NT2/D1 (cell line): ENCODE data around the gene GSG1L.

Source experiments
- DNase-seq: peaks from one replicate; pipeline ENCODE4 v3.0.0-alpha.2; 2011; ENCODE audit warnings: low read depth, low spot score
- H3K27me3 ChIP-seq: 2 replicates; pipeline ENCODE4 v1.6.0; 2011; ENCODE audit warnings: mild to moderate bottlenecking; ENCODE audit not compliant: insufficient read length, insufficient read depth
- H3K36me3 ChIP-seq: 2 replicates; pipeline ENCODE4 v1.6.1; 2011; ENCODE audit warnings: mild to moderate bottlenecking, low read length, mixed read lengths; ENCODE audit not compliant: insufficient read depth, insufficient read length
- H3K4me1 ChIP-seq: 2 replicates; pipeline ENCODE4 v1.5.1; 2011; ENCODE audit not compliant: insufficient read depth, insufficient read length
- H3K4me3 ChIP-seq: 2 replicates; pipeline ENCODE4 v1.5.1; 2011; ENCODE audit warnings: low read depth; ENCODE audit not compliant: insufficient read length
- H3K9ac ChIP-seq: 2 replicates; pipeline ENCODE4 v1.6.0; 2011; ENCODE audit warnings: low read depth; ENCODE audit not compliant: insufficient read length
- H3K9me3 ChIP-seq: 2 replicates; pipeline ENCODE4 v1.5.1; 2011; ENCODE audit warnings: mild to moderate bottlenecking, low read length; ENCODE audit not compliant: insufficient read depth
- SUZ12 ChIP-seq: IDR thresholded peaks from 2 replicates; pipeline ENCODE4 v1.6.1; 2011; ENCODE audit not compliant: insufficient read length, insufficient read depth; ENCODE audit errors: extremely low read depth
- YY1 ChIP-seq: IDR thresholded peaks from 2 replicates; pipeline ENCODE4 v1.6.1; 2011; ENCODE audit not compliant: insufficient read length, insufficient read depth
- ZNF274 ChIP-seq: IDR thresholded peaks from 2 replicates; pipeline ENCODE4 v1.6.1; 2011; ENCODE audit warnings: mild to moderate bottlenecking, low read depth, low read length

Gene GSG1L

DNA sequence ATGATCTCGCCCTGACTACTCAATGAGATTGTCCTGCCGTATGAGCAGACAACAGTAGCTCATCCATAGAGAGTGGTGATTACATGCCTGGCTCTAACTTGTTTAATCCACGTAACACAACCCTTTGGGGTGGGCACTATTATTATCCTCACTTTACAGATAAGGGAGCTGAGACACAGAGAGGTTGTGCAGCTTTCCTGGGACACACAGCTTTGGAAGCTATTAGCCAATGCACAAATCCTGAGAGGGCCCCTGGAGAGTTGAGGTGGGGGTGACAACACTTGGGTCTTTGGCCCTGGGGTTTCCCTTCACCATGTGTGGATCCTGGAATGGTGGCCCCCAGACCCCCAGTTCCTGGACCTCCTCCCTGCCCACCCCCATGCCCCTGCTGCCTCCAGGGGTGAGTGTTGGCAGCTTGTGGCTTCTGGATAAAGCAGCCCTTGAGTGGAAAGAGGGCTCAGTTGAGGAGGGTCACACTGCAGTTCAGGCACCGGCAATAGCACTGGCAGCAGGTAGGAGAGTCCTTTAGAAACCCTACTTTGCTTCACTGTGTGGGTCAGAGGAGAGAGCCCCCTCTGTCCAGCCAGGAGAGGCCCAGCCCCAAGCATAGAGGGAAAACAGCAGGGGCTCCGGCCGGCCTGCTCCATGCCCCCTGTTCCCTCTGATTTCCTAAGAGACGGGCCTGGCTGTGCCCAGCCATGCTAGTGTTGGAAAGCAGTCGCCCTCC is 282.9 kb downstream of the GSG1L start:
- peak overlapping the region; percentile 0 for H3K9ac ChIP-seq
- no peaks in the 10 kb centered on the region for H3K27me3 ChIP-seq
- DNase-seq, result no peak
- H3K4me3 ChIP-seq, result no peak overlapping the region
- H3K4me1 ChIP-seq, result peaks cover 12% of the 10 kb centered on the region
- H3K9me3 ChIP-seq, result no peaks in the 10 kb centered on the region
- TF ChIP-seq YY1, result no peak
- no peak for TF ChIP-seq SUZ12
- no peak for TF ChIP-seq ZNF274
- no peaks in the 10 kb centered on the region for H3K36me3 ChIP-seq

DNA sequence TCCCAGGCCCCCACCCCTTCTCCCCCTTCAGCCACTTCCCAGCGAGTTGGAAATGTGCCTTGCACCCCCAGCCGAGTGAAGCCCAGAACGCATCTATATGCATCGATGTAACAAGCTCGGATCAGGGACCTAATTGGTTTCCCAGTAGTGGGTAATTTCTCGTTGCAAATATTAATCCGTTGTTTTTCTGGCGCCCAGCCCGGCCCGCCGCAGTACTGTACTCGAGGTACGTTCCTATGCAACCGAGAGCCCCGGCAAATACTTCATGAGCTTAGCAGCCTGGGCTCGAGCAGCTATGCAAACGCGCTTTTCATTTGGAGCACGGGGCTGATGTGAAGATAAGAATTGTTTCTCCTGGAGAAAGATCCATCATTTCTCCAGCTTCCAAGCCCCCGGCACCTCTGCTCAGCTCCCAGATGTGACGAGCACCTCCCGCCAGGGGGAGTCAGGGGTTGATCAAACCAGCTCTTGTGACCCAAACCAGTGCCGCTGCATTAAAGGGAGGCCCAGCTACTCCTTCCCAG is 283.8 kb downstream of the GSG1L start:
- H3K36me3 ChIP-seq, result no peaks in the 10 kb centered on the region
- no peaks in the 10 kb centered on the region for H3K9me3 ChIP-seq
- no peaks in the 10 kb centered on the region for H3K27me3 ChIP-seq
- H3K4me3 ChIP-seq, result no peak overlapping the region
- H3K9ac ChIP-seq, result peak overlapping the region; percentile 23
- TF ChIP-seq SUZ12 (no peak), YY1 (no peak), ZNF274 (no peak)
- DNase-seq, result peak; percentile 49
- peaks cover 12% of the 10 kb centered on the region for H3K4me1 ChIP-seq

DNA sequence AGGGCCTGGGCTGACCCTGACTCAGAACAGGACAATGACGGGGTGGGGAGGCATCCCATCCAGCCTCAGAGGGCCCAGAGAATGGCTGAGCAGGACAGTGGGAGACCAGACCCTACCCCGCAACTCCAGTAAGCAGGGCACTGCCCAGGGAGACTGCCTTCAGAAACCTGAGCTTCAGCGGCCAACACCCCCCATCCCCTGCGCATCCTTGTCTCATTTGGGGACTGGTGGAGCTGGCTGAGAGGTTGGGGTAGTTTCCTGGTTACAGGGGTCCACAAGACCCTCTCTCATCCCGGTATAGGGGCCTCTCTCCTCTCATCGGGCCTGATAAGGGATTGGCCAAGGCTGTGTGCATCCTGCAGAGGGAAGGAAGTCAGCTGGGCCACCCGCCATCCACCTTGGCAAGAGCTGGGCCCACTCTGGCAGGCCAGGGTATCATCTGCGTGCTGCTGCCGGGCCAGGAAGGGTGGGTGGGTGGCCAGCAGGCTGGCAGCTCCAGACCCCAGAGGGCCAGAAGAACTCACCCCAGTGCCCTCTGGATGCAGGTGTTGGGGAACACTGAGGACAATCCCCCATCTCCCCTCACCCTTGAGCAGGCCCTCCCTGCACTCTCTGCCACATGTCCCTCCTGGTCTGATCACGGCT is 284.5 kb downstream of the GSG1L start:
- no peak for DNase-seq
- TF ChIP-seq SUZ12, result no peak
- no peak for TF ChIP-seq ZNF274
- TF ChIP-seq YY1, result no peak
- Histone ChIP-seq H3K36me3 (no peaks in the 10 kb centered on the region), H3K9ac (peak overlapping the region; percentile 23), H3K9me3 (no peaks in the 10 kb centered on the region), H3K4me1 (peaks cover 12% of the 10 kb centered on the region), H3K4me3 (no peak overlapping the region), H3K27me3 (no peaks in the 10 kb centered on the region)

DNA sequence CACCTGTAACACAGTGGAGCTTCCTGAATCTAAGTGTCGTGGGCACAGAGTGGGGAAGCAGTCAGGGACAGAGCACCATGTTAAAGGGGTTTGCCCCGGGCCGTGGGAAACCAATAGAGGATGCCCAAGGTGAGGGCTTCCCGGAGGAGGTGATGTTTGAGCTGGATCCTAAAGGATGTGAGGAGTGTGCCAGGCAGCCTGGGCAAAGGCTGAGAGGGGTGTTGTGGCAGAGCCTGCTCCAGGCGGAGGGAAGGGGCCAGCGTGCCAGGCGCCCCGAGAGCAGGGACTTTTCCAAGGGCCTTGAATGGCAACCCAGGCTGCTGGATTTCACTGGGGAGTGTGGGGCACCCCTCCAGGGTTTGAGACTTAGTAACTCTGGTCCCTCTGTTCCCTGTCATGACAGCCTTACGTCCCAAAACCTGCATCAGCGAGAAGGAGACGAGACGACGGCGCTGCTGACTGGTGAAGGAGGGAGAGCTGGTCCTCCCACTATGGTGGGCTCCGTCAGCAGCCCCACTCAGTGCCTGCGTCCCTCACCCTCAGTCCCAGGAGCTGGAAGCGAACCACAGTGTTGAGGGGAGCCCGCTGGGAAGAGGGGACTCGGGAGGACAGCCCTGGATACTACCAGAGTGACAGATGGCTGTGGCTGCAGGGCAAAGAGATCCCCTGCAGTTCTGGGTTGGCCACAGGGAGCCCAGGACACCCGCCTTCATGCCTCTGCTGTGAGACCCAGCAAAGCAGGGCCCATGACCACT is 285.2 kb downstream of the GSG1L start:
- Histone ChIP-seq H3K9ac (no peak overlapping the region), H3K4me1 (peaks cover 12% of the 10 kb centered on the region), H3K27me3 (no peaks in the 10 kb centered on the region), H3K4me3 (no peak overlapping the region), H3K36me3 (no peaks in the 10 kb centered on the region), H3K9me3 (no peaks in the 10 kb centered on the region)
- no peak for TF ChIP-seq SUZ12
- no peak for TF ChIP-seq ZNF274
- DNase-seq, result no peak

DNA sequence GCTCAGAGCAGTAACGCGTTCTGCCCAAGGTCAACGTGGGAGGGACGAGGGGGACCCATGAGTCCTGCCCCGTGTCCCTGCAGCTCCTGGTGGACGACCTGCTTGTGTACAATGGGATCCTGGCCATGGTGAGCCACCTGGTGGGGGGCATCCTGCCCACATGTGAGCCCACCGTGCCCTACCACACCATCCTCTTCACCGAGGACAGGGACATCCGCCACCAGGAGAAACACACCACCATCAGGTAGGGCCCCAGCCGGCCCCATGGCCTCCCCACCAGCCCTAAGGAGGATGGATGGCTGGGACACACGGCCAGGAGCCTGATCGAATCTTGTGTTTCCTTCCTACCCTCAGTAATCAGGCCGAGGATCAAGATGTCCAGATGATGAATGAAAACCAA is 286.0 kb downstream of the GSG1L start:
- Histone ChIP-seq H3K36me3 (no peaks in the 10 kb centered on the region), H3K27me3 (no peaks in the 10 kb centered on the region), H3K4me1 (peaks cover 13% of the 10 kb centered on the region), H3K9ac (no peak overlapping the region), H3K4me3 (no peak overlapping the region), H3K9me3 (no peaks in the 10 kb centered on the region)
- TF ChIP-seq YY1 (no peak), SUZ12 (no peak), ZNF274 (no peak)
- DNase-seq, result no peak

DNA sequence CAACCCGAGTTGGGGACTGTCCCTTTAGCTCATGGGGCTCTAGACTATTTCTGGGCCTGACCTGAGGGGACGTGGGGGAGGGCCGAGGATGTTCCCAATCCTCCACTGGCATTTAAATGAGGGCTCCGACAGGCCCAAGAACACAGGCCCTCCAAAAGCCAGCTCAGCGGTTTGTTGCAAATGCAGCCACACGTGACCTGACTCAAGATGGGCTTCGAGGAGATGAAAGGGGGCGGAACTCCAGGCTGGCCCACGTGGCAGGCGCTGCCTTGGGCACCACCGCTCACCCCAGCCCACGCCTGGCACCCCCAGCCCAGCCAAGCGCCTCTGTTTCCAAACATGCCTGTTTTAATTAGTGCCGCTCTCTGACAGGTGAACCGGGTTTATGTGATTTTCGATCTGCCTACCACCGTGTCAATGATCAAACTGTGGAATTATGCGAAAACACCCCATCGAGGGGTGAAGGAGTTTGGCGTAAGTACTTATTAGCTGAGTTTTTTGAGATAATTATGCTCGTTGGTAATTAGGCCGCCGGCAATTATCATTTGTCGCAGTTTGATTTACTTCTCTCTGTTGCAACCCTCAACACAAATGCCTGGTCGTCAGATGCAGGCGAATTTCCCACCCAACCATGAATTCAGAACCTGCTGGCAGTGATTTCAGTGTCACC is 286.8 kb downstream of the GSG1L start:
- H3K4me3 ChIP-seq, result no peak overlapping the region
- DNase-seq, result no peak
- no peaks in the 10 kb centered on the region for H3K9me3 ChIP-seq
- no peaks in the 10 kb centered on the region for H3K27me3 ChIP-seq
- peaks cover 3% of the 10 kb centered on the region for H3K36me3 ChIP-seq
- peaks cover 16% of the 10 kb centered on the region for H3K4me1 ChIP-seq
- no peak for TF ChIP-seq ZNF274
- no peak for TF ChIP-seq SUZ12
- TF ChIP-seq YY1, result no peak
- peak overlapping the region; percentile 15 for H3K9ac ChIP-seq

DNA sequence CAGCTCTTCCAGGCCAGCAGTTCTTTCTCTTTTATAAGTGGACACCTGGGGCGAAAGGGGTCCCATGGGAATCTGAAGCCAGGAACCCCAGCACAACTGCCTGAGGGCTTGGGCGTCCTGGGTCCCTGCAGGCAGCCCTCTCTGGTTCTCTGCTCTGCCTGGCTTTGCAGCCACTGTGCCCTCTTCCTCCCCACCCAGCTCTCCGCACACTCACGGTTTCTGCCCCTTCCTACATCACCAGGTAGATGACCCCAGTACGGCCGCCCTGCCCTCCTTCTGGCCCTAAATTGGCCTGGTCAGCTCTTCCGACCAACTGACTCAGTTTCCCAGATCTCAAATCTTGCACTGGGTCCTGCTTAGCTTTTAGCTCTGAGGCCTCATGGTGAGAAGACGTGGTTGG is 288.3 kb downstream of the GSG1L start:
- no peak overlapping the region for H3K4me3 ChIP-seq
- TF ChIP-seq SUZ12 (no peak), YY1 (no peak), ZNF274 (no peak)
- peaks cover 13% of the 10 kb centered on the region for H3K4me1 ChIP-seq
- no peak overlapping the region for H3K9ac ChIP-seq
- H3K27me3 ChIP-seq, result no peaks in the 10 kb centered on the region
- peaks cover 3% of the 10 kb centered on the region for H3K36me3 ChIP-seq
- no peaks in the 10 kb centered on the region for H3K9me3 ChIP-seq
- DNase-seq, result no peak
